NCI-H226 (cell line): ENCODE data around the gene SOX18.

Experiments used
- DNase-seq: peaks from one replicate; pipeline ENCODE4 v3.0.0-alpha.2; 2015

The SOX18 gene

DNA sequence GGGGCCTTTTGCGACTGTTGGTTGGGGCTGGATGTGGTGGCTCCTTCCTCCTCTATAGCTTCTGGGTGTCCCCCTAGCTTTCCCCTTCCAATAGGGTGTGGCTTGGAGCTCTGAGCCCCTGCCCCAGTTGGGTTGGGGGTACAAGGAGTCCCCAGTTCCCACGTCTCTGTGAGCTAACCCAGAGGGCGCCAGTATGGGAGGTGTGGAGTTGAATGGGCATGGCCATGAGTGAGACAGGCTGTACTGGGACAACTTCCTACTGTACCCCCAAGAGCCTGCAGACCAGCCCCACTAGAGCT, 12.3 kb downstream of the SOX18 start:
- DNase-seq = no peak

DNA sequence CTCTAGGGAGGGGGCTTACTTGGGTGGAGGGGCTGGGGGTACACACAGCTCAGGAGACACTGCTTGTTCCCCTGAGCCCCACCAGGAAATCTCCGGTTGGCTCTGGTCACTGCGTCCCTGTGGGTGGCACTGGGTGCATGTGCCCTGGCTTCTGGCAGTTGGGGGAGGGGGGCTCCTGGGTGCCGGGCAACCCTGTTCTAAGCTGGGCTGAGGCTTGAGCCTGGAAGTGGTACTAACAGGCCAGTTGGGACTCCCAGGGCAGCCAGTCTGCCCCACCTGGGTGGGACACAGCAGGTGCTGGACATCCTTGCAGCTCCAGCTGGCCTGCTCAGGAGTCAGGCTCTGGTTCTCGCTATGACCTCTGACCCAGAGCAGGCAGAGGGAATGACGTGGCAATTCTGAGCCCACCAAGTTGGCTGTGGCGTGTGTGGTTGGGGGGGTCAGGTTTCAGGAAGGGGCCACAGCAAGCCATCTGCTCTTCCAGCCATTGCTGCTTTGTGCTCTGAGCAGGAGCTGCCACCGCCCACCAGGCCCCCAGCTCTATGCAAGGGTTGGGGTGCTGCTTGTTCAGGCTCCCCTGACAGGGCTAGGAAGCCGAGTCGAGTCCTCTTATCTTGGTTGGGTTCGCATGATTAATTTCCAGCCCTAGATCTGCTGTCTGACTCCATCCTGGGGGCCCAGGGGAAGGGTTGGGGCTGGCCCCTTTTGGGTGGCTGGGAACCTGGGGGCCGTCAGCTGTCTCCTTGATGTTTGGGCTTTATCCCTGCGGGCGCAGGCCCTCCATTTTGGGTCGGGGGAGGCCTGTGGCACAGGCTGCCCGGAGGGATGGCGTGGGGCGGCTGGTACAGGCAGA, 12.9 kb downstream of the SOX18 start:
- no peak for DNase-seq

DNA sequence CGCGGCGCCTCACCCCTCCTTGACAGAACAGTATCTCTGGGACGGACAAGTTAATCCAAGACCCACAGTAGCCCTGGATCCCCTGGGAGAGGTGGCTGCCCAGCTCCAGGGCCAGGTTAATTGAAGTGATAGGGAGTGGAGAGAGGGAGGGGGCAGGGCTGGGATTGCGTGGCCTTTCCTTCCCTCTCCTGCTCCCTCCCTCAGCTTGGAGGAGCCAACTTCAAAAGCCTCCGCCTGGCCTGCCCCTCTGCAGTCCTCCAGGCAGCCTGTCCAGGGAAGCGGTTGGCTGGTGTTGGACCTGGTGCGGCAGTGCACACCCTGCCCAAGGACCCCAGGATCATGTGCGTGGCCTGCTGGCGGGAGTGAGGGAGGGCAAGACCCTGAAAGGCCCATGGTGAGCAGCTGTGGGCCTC, 13.5 kb downstream of the SOX18 start, which contains the start of gene C20orf204:
Gene C20orf204, plus strand, starts transcription at position 250 of the 413 bp plus-strand sequence. Its CDS starts 142 bp downstream, at position 392.
- DNase-seq = no peak

DNA sequence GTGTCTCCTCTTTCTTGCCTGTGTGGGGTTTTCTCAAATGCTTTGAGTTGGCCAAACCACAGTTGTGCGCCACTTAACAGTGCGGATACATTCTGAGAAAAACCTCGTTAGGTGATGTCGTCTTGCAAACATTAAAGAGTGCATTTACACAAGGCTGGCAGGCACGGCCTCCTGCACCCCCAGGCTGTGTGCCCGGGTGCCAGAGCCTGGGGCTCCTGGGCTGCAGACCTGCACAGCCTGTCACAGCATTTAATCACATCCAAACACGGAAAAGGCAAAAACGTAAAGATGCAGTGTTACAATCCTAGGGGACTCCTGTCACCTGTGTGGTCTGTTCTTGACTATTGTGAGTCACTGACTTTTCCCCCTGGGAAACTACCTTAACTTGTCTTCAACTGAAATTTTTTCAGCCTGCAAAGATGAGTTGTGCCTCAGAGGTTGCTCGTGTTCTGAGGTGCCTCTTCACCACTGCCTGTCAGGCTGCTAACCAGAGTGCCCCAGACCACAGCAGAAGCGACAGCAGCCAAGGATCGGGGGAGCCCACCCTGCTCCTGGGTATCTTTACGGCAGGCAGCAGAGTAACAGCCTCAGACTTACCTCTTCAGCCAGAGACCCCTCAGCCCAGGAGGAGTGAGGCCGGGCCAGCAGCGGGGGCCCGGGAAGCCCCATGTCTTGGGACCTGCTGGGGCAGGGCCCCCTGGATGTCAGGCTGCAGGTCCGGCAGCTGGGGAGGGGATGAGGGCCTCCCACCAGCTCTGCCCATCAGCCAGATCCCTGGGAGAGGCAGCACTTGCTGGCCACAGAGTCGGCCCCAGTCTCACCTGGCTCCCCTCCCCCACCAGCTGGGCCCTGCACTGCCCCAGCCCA, 14.1 kb downstream of the SOX18 start:
- DNase-seq = no peak

DNA sequence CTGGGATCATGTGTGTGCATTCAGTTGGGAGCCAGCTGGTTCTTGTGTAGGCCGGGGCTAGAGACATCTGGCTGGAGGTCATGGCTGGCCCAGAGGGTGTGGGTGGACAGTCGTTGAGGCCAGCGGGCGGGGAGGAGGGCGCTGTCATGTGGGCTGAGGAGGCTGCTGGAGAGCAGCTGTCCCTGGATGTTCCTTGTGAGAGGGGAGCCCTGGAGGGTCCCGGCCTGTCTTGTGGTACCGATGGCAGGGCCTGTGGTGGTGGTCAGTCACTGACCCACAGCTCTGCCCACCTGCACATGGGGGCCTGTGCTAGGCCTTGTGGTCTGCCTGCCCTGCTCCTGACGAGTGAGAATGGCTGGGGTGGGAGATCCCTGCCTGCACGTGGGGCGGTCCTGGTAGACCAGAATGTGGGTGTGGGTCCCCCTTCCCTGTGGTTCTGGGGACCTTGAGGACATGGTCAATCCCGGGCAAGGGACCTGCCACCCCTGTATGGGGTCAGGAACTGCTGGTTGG, 15.4 kb downstream of the SOX18 start:
- DNase-seq = no peak

DNA sequence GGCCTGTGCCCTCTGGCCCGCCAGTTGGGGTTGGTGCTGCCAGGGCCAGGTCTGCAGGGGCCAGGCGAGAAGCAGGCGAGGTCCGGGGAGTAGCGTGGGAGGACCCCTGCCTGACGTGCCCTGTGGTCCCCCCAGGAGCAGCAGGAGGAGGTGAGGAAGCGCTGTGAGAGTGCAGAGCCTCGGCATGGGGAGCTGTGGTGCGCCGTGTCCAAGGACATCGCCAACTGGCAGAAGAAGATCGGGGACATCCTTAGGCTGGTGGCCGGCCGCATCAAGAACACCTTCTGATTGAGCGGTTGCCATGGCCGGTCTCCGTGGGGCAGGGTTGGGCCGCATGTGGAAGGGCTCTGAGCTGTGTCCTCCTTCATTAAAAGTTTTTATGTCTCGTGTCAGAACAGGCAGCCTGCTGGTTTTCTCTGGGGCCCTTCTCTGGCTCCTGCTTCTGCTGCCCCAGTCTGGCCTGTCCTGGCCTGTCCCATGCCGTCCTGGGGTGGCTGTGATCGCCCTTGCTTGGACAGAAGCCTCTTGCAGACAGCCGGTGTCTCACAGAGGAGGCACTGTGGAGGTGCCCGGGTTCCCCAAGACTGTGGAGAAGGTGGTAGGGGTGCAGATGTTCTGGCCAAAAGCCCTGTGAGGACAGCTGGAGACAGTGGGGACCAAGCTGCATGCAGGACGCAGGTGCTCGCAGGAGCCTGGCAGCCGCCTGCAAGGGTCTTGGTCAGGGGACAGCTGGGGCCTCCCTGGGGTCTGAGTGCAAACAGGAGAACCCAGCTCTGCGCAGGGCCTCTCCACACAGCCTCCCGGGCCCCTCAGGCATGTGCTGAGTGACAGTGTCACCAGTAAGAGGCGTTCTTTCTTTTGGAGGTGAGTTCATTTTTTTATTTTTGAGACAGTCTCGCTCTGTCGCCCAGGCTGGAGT, 16.5 kb downstream of the SOX18 start:
- DNase-seq = no peak

DNA sequence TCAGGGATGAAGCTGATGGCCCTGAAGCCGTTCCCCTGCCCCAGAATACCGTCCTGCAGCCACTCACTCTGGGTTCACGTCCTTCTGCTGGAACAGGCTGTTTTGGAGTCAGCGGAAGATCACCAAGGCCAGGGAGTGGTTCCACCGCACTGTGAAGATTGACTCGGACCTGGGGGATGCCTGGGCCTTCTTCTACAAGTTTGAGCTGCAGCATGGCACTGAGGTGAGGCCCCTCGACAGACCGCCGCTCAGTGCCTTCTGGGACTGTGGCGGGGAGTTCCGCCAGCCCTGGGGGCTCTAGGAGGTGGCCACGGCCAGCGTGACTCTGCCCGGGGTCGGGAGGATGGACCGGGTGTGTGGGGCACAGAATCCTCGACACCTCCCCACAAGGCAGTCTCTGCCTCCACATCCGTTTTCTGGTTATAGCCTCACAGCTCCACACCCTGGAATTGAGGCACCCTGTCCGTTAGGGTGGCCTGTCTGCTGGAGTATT, 17.6 kb downstream of the SOX18 start:
- no peak for DNase-seq

DNA sequence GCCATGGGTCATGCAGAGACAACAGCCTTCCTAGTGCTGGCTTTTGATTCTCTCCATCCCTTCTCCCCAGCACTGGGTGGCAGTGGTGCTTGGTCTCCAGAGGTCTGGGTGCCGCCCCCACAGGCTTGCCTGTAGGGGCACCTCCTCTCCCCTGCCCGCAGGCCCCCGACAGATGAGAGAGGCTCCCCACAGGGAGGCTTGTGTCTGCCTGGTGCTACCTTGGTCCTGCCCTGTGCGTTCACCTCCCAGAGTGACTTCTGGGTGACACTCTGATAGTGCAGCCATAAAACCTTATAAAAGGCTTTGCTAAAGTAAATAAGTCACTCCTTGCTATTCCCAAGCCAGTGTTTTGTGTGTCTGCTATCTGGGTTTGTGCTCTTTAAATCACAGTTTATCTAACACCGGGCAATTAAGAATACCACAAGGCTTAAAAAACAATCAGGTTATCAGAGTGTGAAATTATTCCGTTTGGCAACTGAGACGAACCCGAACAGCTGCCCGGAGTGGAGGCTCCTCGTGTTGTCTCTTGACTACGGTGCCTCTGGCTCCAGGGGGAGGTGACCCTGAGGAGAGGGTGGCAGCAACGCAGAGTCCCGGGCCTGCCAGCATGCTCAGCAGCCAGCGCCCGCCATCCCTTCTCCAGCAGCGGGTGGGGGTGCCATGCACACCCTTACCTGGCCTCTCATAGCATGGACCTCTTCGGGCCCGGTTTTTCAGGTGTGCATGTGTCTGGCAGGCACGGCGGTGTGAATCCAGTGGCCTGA, 18.9 kb downstream of the SOX18 start:
- no peak for DNase-seq

DNA sequence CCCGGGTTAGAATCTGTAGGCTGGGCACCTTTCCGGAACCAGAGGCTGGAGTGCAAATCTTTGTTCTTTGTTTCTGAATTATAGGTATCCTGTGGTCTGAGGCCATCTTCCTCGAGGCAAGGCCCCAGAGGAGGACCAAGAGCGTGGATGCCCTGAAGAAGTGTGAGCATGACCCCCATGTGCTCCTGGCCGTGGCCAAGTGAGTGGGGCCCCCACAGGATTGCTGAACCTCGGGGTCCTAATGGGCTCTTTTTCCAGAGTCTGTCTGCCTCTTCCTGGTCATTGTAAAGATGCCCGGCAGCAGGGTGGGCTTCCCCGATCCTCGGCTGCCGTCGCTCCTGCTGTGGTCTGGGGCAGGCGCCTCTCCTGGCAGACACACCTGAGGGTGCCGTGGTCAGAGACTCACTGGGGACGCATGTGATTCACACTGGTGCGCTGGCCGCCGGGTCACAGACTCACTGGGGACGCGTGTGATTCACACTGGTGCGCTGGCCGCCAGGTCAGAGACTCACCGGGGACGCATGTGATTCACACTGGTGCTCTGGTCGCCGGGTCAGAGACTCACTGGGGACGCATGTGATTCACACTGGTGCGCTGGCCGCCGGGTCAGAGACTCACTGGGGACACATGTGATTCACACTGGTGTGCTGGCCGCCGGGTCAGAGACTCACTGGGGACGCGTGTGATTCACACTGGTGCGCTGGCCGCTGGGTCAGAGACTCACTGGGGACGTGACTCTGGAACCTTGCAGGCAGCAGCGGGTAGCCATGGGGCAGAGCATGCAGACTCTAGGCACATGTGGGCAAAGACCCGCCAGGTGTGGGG, 19.9 kb downstream of the SOX18 start:
- DNase-seq = no peak

DNA sequence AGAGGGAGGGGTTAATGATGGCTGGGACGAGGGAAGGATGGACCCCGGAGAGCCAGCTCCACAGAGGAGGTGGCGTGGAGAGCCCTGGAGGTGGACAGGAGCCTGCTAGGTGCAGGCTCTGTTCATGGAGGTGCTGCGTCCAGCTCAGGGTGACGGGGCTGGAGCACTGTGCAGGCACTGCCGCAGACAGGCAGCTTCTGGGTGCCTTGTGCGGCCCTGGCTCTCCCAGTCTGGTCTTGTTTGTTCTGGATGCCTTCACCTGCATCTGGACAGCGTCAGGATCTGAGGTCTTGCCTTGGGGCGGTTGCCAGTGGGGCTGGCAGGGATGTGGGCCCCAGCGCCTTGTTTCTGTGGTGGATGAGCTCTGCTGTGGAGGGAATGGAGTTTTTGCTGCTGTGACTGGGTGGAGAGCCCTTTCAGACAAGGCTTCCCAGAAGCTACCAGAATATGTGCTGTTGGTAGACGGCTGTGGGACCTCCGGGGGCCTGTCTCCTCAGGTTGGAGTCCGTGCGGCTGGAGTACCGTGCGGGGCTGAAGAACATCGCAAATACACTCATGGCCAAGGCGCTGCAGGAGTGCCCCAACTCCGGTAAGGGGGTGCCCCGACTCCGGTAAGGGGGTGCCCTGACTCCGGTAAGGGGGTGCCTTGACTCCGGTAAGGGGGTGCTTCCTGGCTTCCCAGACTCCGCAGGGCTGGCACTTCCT, 21.3 kb downstream of the SOX18 start:
- DNase-seq = no peak

DNA sequence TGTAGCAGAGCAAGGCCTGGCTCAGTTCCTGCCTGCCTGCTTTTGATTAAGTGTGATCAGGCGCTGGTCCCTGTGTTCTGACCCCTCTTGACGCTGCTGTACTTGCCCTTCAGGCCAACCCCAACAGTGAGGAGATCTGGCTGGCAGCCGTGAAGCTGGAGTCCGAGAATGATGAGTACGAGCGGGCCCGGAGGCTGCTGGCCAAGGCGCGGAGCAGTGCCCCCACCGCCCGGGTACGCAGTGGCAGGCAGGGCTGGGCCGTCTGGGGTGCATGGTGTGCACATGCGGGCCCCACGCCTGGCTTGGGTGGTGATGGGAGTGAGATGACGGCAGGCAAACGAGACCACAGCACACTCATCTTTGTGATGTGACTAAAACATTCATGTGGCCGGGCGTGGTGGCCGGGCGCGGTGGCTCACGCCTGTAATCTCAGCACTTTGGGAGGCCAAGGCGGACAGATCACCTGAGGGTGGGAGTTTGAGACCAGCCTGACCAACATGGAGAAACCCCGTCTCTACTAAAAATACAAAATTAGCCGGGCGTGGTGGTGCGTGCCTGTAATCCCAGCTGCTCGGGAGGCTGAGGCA, 23.5 kb downstream of the SOX18 start:
- no peak for DNase-seq

DNA sequence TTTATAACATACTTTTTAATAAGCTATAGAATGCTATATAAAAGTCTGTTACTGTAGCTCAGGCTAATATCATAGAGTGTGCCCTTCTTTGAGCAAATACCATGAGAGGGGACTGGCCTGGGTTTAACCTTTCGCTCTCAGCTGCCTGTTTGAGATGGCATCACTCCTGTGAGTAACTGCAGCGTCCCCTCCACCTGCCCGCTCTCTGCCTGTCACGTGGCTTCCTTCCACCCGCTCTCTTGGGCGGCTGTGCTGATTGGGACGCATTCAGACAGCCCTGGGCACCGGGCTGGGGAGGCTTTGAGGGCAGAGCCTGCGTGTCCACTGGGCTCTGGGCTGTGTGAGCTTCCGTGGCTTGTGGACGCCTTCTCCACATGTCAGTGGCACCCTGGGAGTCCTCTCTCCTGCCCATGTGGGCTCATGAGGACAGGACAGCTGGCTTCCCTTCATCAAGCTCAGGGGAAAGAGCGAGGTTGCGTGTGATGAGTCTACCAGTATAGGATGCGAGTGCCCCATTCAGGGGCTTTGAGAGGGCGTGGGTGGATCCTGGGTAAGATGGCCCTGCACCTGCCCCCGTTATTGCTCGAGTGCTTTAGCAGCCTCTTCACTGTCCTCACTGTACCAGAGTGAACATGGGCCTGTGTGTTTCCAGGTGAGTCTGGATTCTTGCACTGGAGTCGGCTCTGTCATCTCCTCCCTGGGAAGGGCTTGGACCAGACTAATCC, 24.2 kb downstream of the SOX18 start:
- DNase-seq = no peak

DNA sequence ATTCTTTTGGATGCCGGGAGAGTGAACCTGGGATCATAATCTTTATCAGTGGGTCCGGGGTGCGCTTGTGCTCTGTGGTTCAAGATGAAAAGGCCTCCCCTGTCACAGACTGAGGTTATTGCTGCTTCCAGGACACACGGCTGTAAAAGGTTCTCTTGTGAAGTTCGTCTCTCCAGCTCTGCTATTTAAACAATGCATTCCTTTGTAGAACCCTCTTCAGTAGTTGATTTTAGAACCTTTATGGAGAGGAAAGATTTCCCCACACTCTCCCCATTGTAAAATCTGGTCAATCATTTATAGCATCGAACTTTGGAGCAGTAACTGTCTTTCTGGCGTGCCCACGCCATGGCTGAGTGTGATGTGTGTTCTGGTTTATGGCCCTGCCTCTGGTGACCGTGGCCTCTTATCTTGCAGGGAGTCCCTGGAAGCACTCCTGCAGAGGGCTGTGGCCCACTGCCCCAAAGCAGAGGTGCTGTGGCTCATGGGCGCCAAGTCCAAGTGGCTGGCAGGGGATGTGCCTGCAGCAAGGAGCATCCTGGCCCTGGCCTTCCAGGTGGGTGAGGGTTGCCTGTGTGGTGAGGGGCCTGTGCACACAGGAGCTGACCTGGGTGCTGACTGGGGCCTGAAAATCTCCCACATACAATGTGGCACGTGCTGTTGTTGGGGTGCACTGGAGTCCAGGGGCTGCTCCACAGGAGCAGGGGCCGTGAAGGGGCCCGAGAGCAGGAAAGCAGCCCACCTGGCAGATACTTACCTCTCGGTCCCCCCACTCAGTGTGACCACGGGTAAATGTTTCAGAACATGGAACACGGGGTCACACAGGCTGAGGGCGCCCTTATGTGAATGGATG, 25.1 kb downstream of the SOX18 start:
- DNase-seq = no peak

DNA sequence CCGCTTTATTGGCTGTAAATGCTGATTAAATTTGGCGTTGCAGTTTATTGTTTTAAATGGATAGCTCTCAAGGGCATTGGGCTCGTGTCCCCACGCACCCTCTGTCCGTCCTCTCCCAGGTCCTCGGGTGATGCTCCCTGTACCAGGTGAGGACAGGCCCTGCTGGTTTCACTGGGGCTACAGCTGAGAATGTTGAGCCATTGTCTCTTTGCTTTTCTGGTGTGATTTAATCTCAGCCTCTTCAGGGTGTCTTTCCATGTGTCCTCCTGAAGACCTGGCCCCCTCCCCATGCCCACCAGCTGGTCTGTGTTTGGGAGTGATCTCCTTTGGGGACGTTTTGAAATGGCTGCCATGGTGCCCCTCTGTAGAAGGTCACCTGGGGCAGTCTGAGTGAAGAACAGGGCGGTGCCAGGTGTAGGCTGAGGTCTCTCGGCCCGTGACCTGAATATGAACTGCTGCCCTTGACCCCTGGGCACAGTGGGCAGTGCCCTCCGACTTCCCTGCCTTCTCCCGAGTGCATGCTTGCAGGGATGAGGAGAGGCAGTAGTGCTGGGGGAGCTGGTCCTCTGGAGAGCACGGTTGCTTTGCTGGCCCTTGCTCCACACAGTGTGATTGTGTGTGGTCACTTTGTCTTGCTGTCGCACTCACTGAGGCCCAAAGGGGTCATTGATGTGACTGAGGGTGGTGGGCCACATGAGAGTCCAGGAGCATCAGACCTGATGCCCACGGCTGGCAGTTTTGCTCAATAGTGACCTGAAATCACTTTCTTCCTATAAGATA, 25.9 kb downstream of the SOX18 start:
- DNase-seq = no peak

DNA sequence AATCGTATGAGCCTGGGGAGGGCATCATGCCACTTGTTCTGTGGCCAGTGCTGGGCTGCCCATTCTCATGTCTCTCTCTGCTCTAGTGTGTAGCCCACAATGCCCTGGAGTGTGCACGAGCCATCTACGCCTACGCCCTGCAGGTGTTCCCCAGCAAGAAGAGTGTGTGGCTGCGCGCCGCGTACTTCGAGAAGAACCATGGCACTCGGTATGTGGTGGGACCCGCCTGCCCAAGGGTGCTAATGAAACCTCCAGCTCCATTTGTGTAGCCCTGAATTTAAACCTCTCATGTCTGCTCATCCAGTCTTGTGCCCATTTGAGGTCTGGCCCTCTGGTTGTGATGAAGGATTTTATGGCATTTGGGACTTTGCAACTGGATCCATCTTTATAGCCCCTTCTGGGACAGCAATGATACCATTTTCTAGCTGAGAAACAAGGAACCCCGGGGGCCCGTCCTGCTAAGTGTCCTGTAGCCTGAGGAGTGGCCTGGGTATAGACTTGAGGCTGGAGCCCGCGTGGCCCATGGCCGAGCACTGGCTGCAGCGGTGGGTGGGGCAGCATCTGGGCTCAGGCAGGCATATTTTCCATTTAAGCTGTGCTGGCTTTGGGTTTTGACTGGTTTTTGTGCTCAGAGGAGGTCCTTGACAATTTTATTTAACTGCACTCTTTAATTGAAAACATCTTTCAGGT, 26.6 kb downstream of the SOX18 start:
- DNase-seq = no peak

DNA sequence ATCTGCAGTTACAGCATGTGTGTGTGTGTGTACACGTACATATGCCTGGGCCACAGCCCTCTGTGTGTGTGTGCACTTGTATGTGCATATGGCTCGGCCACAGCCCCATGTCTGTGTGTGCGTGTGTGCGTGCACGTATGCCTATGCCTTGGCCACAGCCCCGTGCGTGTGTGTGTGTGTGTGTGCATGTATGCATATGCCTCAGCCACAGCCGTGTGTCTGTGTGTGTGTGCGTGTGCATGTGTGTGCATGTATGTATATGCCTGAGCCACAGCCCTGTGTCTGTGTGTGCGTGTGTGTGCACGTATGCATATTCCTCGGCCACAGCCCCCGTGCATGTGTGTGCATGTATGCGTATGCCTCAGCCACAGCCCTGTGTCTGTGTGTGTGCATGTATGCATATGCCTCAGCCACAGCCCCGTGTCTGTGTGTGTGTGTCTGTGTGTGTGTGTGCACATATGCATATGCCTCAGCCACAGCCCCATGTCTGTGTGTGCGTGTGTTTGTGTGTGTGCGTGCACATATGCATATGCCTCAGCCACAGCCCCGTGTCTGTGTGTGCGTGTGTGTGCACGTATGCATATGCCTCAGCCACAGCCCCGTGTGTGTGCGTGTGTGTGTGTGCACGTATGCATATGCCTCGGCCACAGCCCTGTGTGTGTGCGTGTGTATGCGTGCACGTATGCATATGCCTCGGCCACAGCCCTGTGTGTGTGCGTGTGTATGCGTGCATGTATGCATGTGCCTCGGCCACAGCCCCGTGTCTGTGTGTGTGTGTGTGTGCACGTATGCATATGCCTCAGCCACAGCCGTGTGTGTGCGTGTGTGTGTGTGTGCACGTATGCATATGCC, 28.1 kb downstream of the SOX18 start:
- DNase-seq = no peak
